GM12872 (cell line): Measurements from ENCODE around the gene TSPAN10.

Experiments used
- TF ChIP-seq, protein P1 (sequence below): IDR thresholded peaks from 3 replicates; pipeline ENCODE4 v1.5.1; 2011; ENCODE audit warnings: low read depth, mild to moderate bottlenecking, low read length, moderate library complexity; ENCODE audit not compliant: insufficient read depth

Gene TSPAN10

DNA sequence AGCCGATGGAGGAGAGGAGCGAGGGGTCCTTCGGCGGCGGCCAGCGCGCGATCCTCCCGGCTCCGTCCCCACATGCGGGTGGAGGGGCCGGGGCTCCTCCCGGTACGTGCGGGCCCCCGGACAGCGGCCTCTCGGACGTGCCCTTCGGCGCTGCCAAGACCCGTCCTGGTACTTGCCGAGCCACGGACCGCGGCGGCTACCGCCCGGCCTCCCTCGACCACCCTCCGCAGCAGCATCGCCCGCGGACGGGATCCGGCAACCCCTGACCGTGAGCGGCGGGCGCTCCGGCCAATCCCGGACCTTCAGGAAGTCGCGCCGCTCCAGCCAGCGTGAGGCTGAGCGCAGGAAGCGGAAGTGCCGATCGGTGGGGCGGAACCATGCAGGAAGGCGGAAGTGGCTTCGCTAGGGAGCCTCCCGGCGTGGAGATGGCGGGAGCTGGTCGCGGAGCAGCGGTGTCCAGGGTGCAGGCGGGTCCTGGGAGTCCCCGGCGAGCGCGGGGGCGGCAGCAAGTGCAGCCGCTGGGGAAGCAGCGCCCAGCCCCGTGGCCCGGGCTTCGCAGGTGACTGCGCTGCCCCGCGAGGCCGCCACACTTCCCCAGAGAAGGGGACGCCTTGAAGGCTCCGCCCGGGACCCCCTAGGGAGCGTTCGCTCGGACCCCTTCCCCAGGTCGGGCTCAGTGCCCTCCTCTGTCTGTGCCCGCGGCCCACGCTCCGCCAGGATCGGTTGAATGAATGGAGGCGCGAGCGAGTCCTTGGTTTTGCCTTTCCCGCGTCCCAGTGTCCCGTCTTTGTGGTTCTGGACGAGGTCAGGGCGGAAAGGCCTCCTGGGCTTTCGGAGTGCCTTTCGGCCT lies 29.6 kb downstream of the TSPAN10 start, which contains the start of the genes CCDC137 and OXLD1:
Gene CCDC137 (plus strand): TSS at position 396 of the 850 bp plus-strand sequence. CDS start 30 bp downstream, at position 426.
Gene OXLD1 (minus strand): TSS at position 264 of the 850 bp plus-strand sequence. CDS start 28 bp downstream, at position 236.
- TF ChIP-seq, protein P1, sequence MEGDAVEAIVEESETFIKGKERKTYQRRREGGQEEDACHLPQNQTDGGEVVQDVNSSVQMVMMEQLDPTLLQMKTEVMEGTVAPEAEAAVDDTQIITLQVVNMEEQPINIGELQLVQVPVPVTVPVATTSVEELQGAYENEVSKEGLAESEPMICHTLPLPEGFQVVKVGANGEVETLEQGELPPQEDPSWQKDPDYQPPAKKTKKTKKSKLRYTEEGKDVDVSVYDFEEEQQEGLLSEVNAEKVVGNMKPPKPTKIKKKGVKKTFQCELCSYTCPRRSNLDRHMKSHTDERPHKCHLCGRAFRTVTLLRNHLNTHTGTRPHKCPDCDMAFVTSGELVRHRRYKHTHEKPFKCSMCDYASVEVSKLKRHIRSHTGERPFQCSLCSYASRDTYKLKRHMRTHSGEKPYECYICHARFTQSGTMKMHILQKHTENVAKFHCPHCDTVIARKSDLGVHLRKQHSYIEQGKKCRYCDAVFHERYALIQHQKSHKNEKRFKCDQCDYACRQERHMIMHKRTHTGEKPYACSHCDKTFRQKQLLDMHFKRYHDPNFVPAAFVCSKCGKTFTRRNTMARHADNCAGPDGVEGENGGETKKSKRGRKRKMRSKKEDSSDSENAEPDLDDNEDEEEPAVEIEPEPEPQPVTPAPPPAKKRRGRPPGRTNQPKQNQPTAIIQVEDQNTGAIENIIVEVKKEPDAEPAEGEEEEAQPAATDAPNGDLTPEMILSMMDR, result no peak

DNA sequence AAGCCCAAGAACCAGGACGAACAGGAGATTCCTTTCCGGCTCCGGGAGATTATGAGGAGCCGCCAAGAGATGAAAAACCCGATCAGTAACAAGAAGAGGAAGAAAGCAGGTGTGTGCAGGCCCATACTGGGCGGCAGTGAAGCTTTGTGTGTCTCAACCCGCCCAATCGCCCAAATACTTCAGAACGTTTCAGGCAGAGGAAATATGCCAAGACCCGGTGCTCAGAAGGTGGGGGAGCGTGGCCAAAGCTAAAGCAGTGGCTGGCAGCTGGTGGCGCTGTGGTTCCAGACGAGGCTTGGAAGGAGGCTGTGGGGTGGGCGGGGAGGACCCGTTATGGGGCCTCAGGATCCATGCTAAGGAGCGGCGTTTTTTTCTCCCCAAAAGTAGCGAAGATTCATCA lies 30.8 kb downstream of the TSPAN10 start:
- TF ChIP-seq, protein P1, result no peak

DNA sequence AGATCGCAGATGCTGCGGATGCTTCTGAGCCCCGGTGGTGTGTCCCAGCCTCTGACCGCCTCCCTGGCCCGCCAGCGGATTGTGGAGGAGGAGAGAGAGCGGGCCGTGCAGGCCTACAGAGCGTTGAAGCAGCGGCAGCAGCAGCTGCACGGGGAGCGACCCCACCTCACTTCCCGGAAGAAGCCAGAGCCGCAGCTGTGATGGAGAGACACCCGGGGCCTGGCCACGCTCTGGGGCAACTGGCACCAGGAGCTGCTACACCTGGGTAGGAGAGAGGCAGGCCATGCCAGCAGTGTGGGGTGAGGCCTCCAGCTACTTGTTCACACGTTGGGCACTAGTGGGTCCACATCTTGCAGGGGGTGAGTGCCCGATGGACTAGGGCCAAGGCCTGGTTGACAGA lies 35.5 kb downstream of the TSPAN10 start:
- TF ChIP-seq, protein P1, result no peak

DNA sequence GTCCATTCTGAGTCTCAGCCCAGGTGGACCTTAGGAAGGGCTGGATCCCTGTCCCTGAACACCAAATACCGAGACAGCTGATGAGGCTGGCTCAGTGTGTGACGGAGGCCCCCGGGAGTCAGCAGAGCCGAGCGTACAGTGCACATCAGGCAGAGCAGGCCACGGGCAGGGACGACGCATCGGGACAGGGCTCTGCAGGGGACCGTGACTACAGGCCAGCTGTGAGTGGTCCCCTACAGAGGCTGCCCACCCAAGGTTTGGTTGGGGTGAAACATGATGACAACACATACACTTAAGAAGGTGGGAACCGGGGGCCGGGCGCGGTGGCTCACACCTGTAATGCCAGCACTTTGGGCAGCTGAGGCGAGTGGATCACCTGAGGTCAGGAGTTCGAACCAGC lies 36.0 kb downstream of the TSPAN10 start:
- TF ChIP-seq, protein P1, result no peak

DNA sequence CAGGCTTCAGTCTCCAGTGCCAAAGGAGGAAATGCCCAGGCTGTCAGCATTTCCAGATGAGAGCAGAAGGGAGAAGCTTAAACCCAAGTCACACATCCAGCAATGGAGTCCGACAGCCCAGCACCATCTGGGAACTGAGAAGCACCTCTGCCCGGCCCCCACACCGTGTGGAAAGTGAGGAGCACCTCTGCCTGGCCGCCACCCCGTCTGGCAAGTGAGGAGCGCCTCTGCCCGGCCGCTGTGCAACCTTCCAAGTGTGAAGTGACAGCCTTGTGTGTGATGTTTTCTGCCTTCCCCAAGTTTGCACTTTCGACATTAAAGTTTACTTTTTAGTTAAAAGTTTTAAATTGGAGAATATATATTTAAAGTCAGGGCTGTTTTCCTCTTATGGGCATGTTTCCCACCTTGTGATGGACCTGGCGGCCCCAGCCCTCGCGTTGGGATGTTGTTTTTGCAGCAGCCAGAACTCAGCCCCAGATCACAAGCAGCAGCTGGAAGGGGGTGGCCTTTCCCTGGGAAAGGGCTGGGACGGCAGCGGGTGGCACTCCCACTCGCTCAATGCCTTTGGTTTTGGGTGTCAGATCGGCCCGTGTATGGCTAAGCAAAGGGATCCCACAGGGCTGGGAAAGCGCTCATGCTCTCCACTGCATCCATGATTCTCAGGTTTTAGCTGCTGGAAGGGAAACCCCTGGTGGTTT lies 36.7 kb downstream of the TSPAN10 start:
- TF ChIP-seq, protein P1, result no peak

DNA sequence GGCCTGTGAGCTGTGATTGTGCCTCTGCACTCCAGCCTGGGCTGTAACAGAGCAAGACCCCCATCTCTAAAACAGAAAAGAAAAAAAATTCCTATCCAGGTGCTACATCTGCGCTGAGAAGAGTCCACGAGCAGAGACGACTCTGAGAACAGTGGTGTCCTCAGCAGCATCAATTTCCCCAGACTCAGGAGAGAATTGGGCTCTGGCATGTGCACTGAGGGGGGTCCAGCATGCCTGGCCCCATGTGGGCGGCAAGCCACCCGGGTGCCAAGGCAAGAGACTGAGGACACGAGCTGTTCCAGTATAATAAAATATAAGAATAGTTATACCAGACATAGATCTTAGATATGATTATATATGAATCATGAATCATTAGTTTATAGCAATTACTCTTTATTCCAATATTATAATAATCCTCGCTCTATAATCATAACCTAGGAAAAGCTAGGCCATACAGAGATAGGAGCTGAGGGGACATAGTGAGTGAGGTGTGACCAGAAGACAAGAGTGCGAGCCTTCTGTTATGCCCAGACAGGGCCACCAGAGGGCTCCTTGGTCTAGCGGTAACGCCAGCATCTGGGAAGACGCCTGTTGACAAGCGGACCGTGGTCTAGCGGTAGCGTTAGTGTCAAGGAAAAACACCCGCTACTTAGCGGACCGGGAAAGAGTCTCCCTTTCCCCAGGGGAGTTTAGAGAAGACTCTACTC lies 38.7 kb downstream of the TSPAN10 start:
- TF ChIP-seq, protein P1, result peak; percentile 56

DNA sequence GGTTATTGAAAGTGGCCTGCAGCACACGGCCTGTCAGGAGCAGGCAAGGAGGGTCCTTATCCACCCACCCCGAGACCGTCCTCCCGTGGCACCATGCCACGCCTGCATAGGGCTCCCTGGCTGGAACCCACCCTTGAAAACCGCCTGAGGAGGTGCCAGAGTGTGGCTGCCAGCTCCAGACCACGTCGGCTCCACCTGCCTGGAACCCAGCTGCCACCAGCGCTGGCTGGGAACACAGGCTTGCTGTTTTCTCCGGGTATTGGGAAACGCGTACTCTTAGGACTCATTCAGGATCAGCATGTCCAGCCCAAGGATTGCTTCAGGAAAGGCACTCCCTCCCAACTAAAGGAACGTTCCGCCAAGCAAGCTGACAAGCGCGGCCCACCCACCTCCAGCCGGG lies 39.9 kb downstream of the TSPAN10 start:
- TF ChIP-seq, protein P1, result no peak
